GM12878 (cell line): Measurements from ENCODE around the gene KCNQ1OT1. TPM values are rescaled to one million over a fixed set of nuclear protein-coding genes. Genes with fewer than 3 reads are reported as not detected.

Experiments
- ATAC-seq: fragments of 200-7000 bp; cut with Tn5 transposase; 3 replicates; pipeline ENCODE4 v1.9.1; 2020; ENCODE audit warnings: mild to moderate bottlenecking, moderate library complexity
- BruUV-seq: library from RNA; stranded (reverse); fragments of 400-500 nt; replicated peaks from 2 replicates; lab custom pipeline; 2021; lab: Mats Ljungman, UMichigan
- CTCF ChIA-PET: fragments of 300-600 bp; sonication (Branson Sonifier 250); formaldehyde crosslinking; extraction: SDS; loops from one replicate; lab custom pipeline; 2021; ENCODE audit warnings: inconsistent platforms; lab: Yijun Ruan, JAX
- POLR2A ChIA-PET: fragments of 350-600 bp; formaldehyde crosslinking; extraction: SDS; loops from one replicate; lab custom pipeline; 2021; ENCODE audit warnings: inconsistent platforms; lab: Charles Lee
- RAD21 ChIA-PET: fragments of 300-600 bp; sonication (Branson Sonifier 250); formaldehyde crosslinking; loops from one replicate; lab custom pipeline; 2023; ENCODE audit warnings: antibody characterized with exemption; ENCODE audit not compliant: unreplicated experiment; lab: Charles Lee
- SMC1A ChIA-PET: fragments of 300-600 bp; sonication (Branson Sonifier 250); formaldehyde crosslinking; loops from one replicate; lab custom pipeline; 2023; ENCODE audit not compliant: unreplicated experiment, uncharacterized antibody; lab: Charles Lee
- DNase-seq: peaks from one replicate; pipeline ENCODE4 v3.0.0-alpha.2; 2011; ENCODE audit warnings: low read depth, low spot score
- FAIRE-seq: peaks from 3 replicates; lab custom pipeline; 2011; peaks lifted over from hg19 to GRCh38; lab: Jason Lieb, UNC
- H2AFZ ChIP-seq: 2 replicates; pipeline ENCODE4 v1.6.0; 2011; ENCODE audit warnings: low read depth, low read length, control low read depth; ENCODE audit not compliant: control insufficient read depth
- H3K27ac ChIP-seq: 2 replicates; pipeline ENCODE4 v1.5.1; 2011; ENCODE audit warnings: control low read depth; ENCODE audit not compliant: control insufficient read depth, insufficient read depth
- H3K27me3 ChIP-seq, 2 experiments: replicated peaks in 1 of 2; 2 replicates each; pipeline versions ENCODE4 v1.6.0 to v1.6.1; 2011; ENCODE audit warnings: low read length in 1 of 2; ENCODE audit not compliant: control insufficient read depth in 2 of 2, insufficient read depth in 2 of 2
- H3K36me3 ChIP-seq, 2 experiments: 2 replicates each; pipeline ENCODE4 v1.5.1; 2011; ENCODE audit warnings: low read length in 1 of 2; ENCODE audit not compliant: control insufficient read depth in 2 of 2, insufficient read depth in 2 of 2
- H3K4me1 ChIP-seq: 2 replicates; pipeline ENCODE4 v1.6.1; 2011; ENCODE audit warnings: mild to moderate bottlenecking, low read length, moderate library complexity, mixed read lengths; ENCODE audit not compliant: control insufficient read depth, insufficient read depth
- H3K4me2 ChIP-seq: 2 replicates; pipeline ENCODE4 v1.6.0; 2011; ENCODE audit warnings: control low read depth; ENCODE audit not compliant: control insufficient read depth, insufficient read depth
- H3K4me3 ChIP-seq: fragments of 200-600 bp; sonication (generic); 2 replicates; pipeline ENCODE4 v1.5.1; 2016
- H3K79me2 ChIP-seq: 2 replicates; pipeline ENCODE4 v1.6.0; 2011; ENCODE audit warnings: low read length; ENCODE audit not compliant: control insufficient read depth, insufficient read depth
- H3K9ac ChIP-seq: 2 replicates; pipeline ENCODE4 v1.8.0; 2011; ENCODE audit warnings: low read length, control low read depth, mixed read lengths; ENCODE audit not compliant: control insufficient read depth, insufficient read depth
- H3K9me3 ChIP-seq: replicated peaks from 3 replicates; pipeline ENCODE4 v1.5.1; 2011; ENCODE audit warnings: mild to moderate bottlenecking, low read length; ENCODE audit not compliant: control insufficient read depth, insufficient read depth
- H4K20me1 ChIP-seq: 2 replicates; pipeline ENCODE4 v1.6.0; 2011; ENCODE audit not compliant: control insufficient read depth, insufficient read depth
- BCLAF1 ChIP-seq: fragments of 450-650 bp; IDR thresholded peaks from 2 replicates; pipeline ENCODE4 v1.6.1; 2017; ENCODE audit warnings: antibody characterized with exemption, mild to moderate bottlenecking, moderate library complexity
- CEBPZ ChIP-seq: fragments of 150-350 bp; IDR thresholded peaks from 2 replicates; pipeline ENCODE4 v1.6.1; 2016; ENCODE audit warnings: low read depth, low read length
- GABPA ChIP-seq: IDR thresholded peaks from 2 replicates; pipeline ENCODE4 v1.6.1; 2014; ENCODE audit warnings: antibody characterized with exemption, low read depth, mild to moderate bottlenecking, inconsistent platforms
- HDGF ChIP-seq: fragments of 450-650 bp; IDR thresholded peaks from 2 replicates; pipeline ENCODE4 v1.6.1; 2016; ENCODE audit warnings: antibody characterized with exemption
- IRF4 ChIP-seq: IDR thresholded peaks from 2 replicates; pipeline ENCODE4 v1.6.1; 2011; ENCODE audit warnings: low read depth, low read length
- NR2C1 ChIP-seq: fragments of 450-650 bp; IDR thresholded peaks from 2 replicates; pipeline ENCODE4 v1.6.1; 2017; ENCODE audit warnings: antibody characterized with exemption, mild to moderate bottlenecking, moderate library complexity
- PBX3 ChIP-seq: IDR thresholded peaks from 2 replicates; pipeline ENCODE4 v1.6.1; 2011; ENCODE audit warnings: mild to moderate bottlenecking, low read depth, low read length, moderate library complexity; ENCODE audit not compliant: insufficient replicate concordance
- RAD51 ChIP-seq: fragments of 450-650 bp; IDR thresholded peaks from 2 replicates; pipeline ENCODE4 v1.6.1; 2016; ENCODE audit warnings: moderate library complexity, mild to moderate bottlenecking, inconsistent platforms
- RB1 ChIP-seq: fragments of 450-650 bp; formaldehyde crosslinking; IDR thresholded peaks from 2 replicates; pipeline ENCODE4 v1.6.1; 2017; ENCODE audit warnings: mild to moderate bottlenecking, borderline replicate concordance
- RCOR1 ChIP-seq: conservative IDR thresholded peaks from 2 replicates; pipeline ENCODE4 v1.6.1; 2012; ENCODE audit warnings: low read depth, low read length, improper control_type of control experiment
- STAT3 ChIP-seq: IDR thresholded peaks from 2 replicates; pipeline ENCODE4 v1.6.1; 2011; ENCODE audit warnings: low read depth, low read length, improper control_type of control experiment
- TARDBP ChIP-seq: IDR thresholded peaks from 2 replicates; pipeline ENCODE4 v1.6.1; 2016; ENCODE audit warnings: borderline replicate concordance
- ZBED1 ChIP-seq: IDR thresholded peaks from 2 replicates; pipeline ENCODE4 v1.6.1; 2016; ENCODE audit warnings: borderline replicate concordance
- WGBS: methylation state at CpG from one replicate; pipeline ENCODE4 v1.1.6; 2016; ENCODE audit warnings: low lambda C conversion rate; ENCODE audit not compliant: insufficient replicate concordance, insufficient coverage; ENCODE audit errors: missing lambda C conversion rate; 5-methylcytosine and 5-hydroxymethylcytosine counted together
- in situ Hi-C: fragments of 300-500 bp; cut with MboI; formaldehyde crosslinking; loops from 9 replicates; pipeline ENCODE4 v1.14.3; 2018; ENCODE audit warnings: mixed read lengths
- intact Hi-C: fragments of 100-400 bp; cut with micrococcal nuclease; formaldehyde crosslinking; loops from one replicate; pipeline ENCODE4 v1.14.2; 2022; ENCODE audit not compliant: unreplicated experiment
- polyA plus RNA-seq, 11 experiments: library from polyadenylated mRNA; depleted of rRNA in 4 of 11; unstranded in 6 of 11; stranded (reverse) in 5 of 11; fragments of >200 nt; fragmentation: Nextera tagmentation in 4 of 11; fragmentation: Illumina TruSeq in 1 of 11; extraction: Ambion mirVana in 4 of 11; extraction: Trizol in 1 of 11; gene quantifications; 1 replicate in 1 of 11; 2 replicates in 10 of 11; pipeline versions ENCODE4 v1.2.1 to v1.2.3, GENCODE V29; 2011 to 2016; ENCODE audit warnings: inconsistent platforms in 2 of 11, missing spikeins in 2 of 11, low read depth in 1 of 11
- total RNA-seq, 4 experiments: library from RNA; depleted of rRNA in 3 of 4; stranded (reverse); fragments of >200 nt in 3 of 4; fragmentation: Illumina TruSeq in 1 of 4; extraction: Trizol in 1 of 4; gene quantifications; 2 replicates each; pipeline versions ENCODE4 v1.2.1 to v1.2.3, GENCODE V29; 2013 to 2021

Gene KCNQ1OT1
- total and polyA plus RNA-seq, 10 of the 15 experiments (the other 5 are each of a cell fraction or from before 2014, with no cell fraction given) = 0.02 to 1.6 (median 0.41) TPM

- no peak for TF ChIP-seq BCLAF1
- TF ChIP-seq TARDBP = no peak
Observed at GRCh38 chr11:2589538-2589934, 110.3 kb downstream of the KCNQ1OT1 start (continued).

- Histone ChIP-seq H2AFZ (no peak overlapping the region), H4K20me1 (no peaks in the 10 kb centered on the region), H3K79me2 (no peaks in the 10 kb centered on the region), H3K9ac (no peak overlapping the region), H3K4me1 (no peaks in the 10 kb centered on the region), H3K27ac (no peak overlapping the region), H3K4me2 (no peak overlapping the region), H3K9me3 (no peaks in the 10 kb centered on the region), H3K36me3 (no peaks in the 10 kb centered on the region), H3K4me3 (no peak overlapping the region), H3K27me3 (no peaks in the 10 kb centered on the region)
- no TSS peak for BruUV-seq
- in situ Hi-C loops = no loop called here
- POLR2A ChIA-PET = no interaction called here
- ATAC-seq = no peak
- intact Hi-C loops = no loop called here
- CTCF ChIA-PET = no interaction called here
- SMC1A ChIA-PET = no interaction called here
- no peak for DNase-seq
- RAD21 ChIA-PET = no interaction called here
- FAIRE-seq = no peak
- 51% methylated on average over 27 of the region's 29 CpGs for WGBS
- TF ChIP-seq IRF4 = no peak
- TF ChIP-seq GABPA = no peak
- TF ChIP-seq RB1 = no peak
- no peak for TF ChIP-seq CEBPZ
- TF ChIP-seq PBX3 = no peak
- TF ChIP-seq NR2C1 = no peak
- TF ChIP-seq RAD51 = no peak
- TF ChIP-seq RCOR1 = no peak
- TF ChIP-seq ZBED1 = no peak
- TF ChIP-seq STAT3 = no peak
- no peak for TF ChIP-seq HDGF
Observed at GRCh38 chr11:2588809-2589537, 110.8 kb downstream of the KCNQ1OT1 start.
